ENCODE data around the gene TAS1R3.
A peak's percentile ranks its signal among the peaks of the same experiment; 100 is the strongest.

Gene TAS1R3

GRCh38 chr1:1320666-1321448 is 10.2 kb upstream of the TAS1R3 start:
- no peak for DNase-seq (ENCODE audit: low read depth in 2 of 2, low spot score in 1 of 2)

GRCh38 chr1:1321477-1321876 is 9.6 kb upstream of the TAS1R3 start:
- DNase-seq (ENCODE audit: low read depth in 2 of 2, low spot score in 1 of 2) = no peak

GRCh38 chr1:1322418-1322817 is 8.7 kb upstream of the TAS1R3 start:
- DNase-seq (ENCODE audit: low read depth in 2 of 2, low spot score in 1 of 2) = no peak

GRCh38 chr1:1322952-1323351 is 8.1 kb upstream of the TAS1R3 start:
- DNase-seq (ENCODE audit: low read depth in 2 of 2, low spot score in 1 of 2) = no peak

GRCh38 chr1:1324084-1324523 is 7.0 kb upstream of the TAS1R3 start:
- DNase-seq (ENCODE audit: low read depth in 2 of 2, low spot score in 1 of 2) = no peak

- DNase-seq (ENCODE audit: low read depth in 2 of 2, low spot score in 1 of 2) = peak; percentile 88 to 96
Observed at GRCh38 chr1:1324524-1325287, 6.4 kb upstream of the TAS1R3 start, which contains the start of the genes CPTP and INTS11. TSS of gene CPTP (plus strand) at chr1:1324802. CDS start at chr1:1326911, 2,109 bp downstream. TSS of gene INTS11 (minus strand) at chr1:1324660. CDS start at chr1:1324608, 52 bp downstream.

- no peak for DNase-seq (ENCODE audit: low read depth in 2 of 2, low spot score in 1 of 2)
Observed at GRCh38 chr1:1325288-1326074, 5.6 kb upstream of the TAS1R3 start.

GRCh38 chr1:1326075-1326605 is 4.9 kb upstream of the TAS1R3 start:
- no peak for DNase-seq (ENCODE audit: low read depth in 2 of 2, low spot score in 1 of 2)

- DNase-seq (ENCODE audit: low read depth in 2 of 2, low spot score in 1 of 2) = no peak
Observed at GRCh38 chr1:1327291-1327690, 3.8 kb upstream of the TAS1R3 start.

GRCh38 chr1:1328254-1328653 is 2.8 kb upstream of the TAS1R3 start:
- DNase-seq (ENCODE audit: low read depth in 2 of 2, low spot score in 1 of 2) = no peak

- DNase-seq (ENCODE audit: low read depth in 2 of 2, low spot score in 1 of 2) = no peak
Observed at GRCh38 chr1:1329304-1330210, 1.5 kb upstream of the TAS1R3 start.

GRCh38 chr1:1330366-1331067 is 563 bp upstream of the TAS1R3 start:
- DNase-seq (ENCODE audit: low read depth in 2 of 2, low spot score in 1 of 2) = no peak

GRCh38 chr1:1332031-1332755 is 1.1 kb downstream of the TAS1R3 start:
- DNase-seq (ENCODE audit: low read depth in 2 of 2, low spot score in 1 of 2) = no peak

GRCh38 chr1:1332774-1333480 is 1.8 kb downstream of the TAS1R3 start:
- no peak for DNase-seq (ENCODE audit: low read depth in 2 of 2, low spot score in 1 of 2)

- no peak for DNase-seq (ENCODE audit: low read depth in 2 of 2, low spot score in 1 of 2)
Observed at GRCh38 chr1:1333551-1334241, 2.6 kb downstream of the TAS1R3 start.

- no peak for DNase-seq (ENCODE audit: low read depth in 2 of 2, low spot score in 1 of 2)
Observed at GRCh38 chr1:1334835-1335234, 3.8 kb downstream of the TAS1R3 start.

GRCh38 chr1:1335283-1335682 is 4.2 kb downstream of the TAS1R3 start:
- DNase-seq (ENCODE audit: low read depth in 2 of 2, low spot score in 1 of 2) = no peak

GRCh38 chr1:1335792-1336248 is 4.7 kb downstream of the TAS1R3 start:
- no peak for DNase-seq (ENCODE audit: low read depth in 2 of 2, low spot score in 1 of 2)
